Measurements from ENCODE around the gene BCKDHA. TPM values are rescaled to one million over a fixed set of nuclear protein-coding genes. Genes with fewer than 3 reads are reported as not detected.
"Not testable (repeated sequence)": the region's sequence is repeated elsewhere in the genome, so short reads cannot be mapped to it uniquely, and the experiment has no call there.

BCKDHA gene
- total and polyA plus RNA-seq, 5 donors, result 21.0 to 50.4 (median 33.4) TPM

DNA sequence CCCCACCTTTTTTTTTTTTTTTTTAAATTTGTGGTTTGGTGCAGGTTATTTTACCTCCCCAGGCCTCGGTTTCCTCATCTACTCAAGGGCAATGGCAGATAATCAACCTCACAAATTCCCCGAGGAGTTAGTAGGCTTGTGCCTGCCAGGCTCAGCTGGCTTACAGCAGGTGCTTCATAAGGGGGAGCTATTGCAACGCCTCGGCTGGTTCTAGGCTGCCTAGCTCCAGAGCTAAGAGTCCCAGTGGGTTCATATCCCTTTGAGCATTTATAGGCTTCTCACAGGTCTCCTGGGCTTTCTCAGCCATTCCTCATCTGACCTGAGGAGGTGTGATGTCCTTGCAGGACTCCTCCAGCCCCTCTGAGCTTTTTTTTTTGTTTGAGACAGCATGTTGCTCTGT is 10.6 kb downstream of the BCKDHA start:
- peak overlapping the region; percentile 45 for H3K27ac ChIP-seq (ENCODE audit: low read length)
- ATAC-seq, result no peak
- H3K4me1 ChIP-seq (ENCODE audit: control insufficient read depth, insufficient read depth, low read length), result peaks cover 26% of the 10 kb centered on the region
- WGBS, result 73% methylated on average over 4 of the region's 4 CpGs
- intact Hi-C loops (cut with DNase I), result no loop called here
- no peaks in the 10 kb centered on the region for H3K9me3 ChIP-seq (ENCODE audit: control insufficient read depth, low read length)
- DNase-seq, result no peak
- H3K4me3 ChIP-seq (ENCODE audit: low read length), result no peak overlapping the region
- no peaks in the 10 kb centered on the region for H3K27me3 ChIP-seq (ENCODE audit: control insufficient read depth, insufficient read depth)

DNA sequence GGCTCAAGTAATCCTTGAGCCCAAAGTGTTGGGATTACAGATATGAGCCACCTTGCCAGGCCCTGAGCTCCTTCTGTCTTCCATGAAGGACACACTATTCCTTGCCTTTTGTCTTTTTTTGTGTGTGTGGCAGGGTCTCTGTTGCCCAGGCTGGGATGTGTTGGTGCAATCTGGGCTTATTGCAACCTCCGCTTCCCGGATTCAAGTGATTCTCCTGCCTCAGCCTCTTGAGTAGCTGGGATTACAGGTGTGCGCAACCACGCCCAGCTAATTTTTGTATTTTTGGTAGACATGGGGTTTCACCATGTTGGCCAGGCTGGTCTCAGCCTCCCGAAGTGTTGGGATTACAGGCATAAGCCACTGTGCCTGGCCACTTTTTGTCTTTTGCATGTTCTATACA is 11.2 kb downstream of the BCKDHA start:
- peak overlapping the region; percentile 28 for H3K27ac ChIP-seq (ENCODE audit: low read length)
- intact Hi-C loops (cut with DNase I), result not testable (repeated sequence)
- 95% methylated on average over 5 of the region's 5 CpGs for whole genome bisulfite sequencing

DNA sequence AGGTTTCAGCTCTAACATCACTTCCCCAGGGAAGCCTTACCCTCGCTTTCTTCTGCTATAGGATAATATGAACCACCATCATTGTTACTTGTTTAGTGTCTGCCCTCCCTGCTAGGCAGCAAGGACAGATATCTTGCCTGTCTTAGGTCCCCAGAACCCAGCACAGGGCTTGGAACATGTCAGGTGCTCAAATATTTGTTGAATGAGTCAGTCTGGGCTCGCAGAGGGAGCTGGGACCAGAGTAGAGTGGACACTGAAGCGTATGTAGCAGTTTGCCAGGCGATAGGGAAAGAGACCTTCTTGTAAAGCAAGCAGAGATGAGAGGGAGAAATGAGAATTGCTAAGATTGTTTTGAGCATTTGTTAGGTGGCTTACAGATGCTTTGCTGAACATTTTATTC is 11.7 kb downstream of the BCKDHA start:
- peak; percentile 31 to 60 for ATAC-seq
- H3K27ac ChIP-seq (ENCODE audit: low read length), result peak overlapping the region; percentile 28
- no peaks in the 10 kb centered on the region for H3K27me3 ChIP-seq (ENCODE audit: control insufficient read depth, insufficient read depth)
- intact Hi-C loops (cut with DNase I), result no loop called here
- H3K4me1 ChIP-seq (ENCODE audit: control insufficient read depth, insufficient read depth, low read length), result peaks cover 26% of the 10 kb centered on the region
- H3K9me3 ChIP-seq (ENCODE audit: control insufficient read depth, low read length), result no peaks in the 10 kb centered on the region
- WGBS, result 57% methylated on average over 4 of the region's 4 CpGs
- no peak overlapping the region for H3K4me3 ChIP-seq (ENCODE audit: low read length)
- DNase-seq, result no peak

More for the DNA sequence above, 11.2 kb downstream of the BCKDHA start:
- not testable (repeated sequence) for H3K27me3 ChIP-seq (ENCODE audit: control insufficient read depth, insufficient read depth); ATAC-seq; DNase-seq; H3K4me3 ChIP-seq (ENCODE audit: low read length); H3K9me3 ChIP-seq (ENCODE audit: control insufficient read depth, low read length)
- H3K4me1 ChIP-seq (ENCODE audit: control insufficient read depth, insufficient read depth, low read length), result peaks cover 26% of the 10 kb centered on the region

DNA sequence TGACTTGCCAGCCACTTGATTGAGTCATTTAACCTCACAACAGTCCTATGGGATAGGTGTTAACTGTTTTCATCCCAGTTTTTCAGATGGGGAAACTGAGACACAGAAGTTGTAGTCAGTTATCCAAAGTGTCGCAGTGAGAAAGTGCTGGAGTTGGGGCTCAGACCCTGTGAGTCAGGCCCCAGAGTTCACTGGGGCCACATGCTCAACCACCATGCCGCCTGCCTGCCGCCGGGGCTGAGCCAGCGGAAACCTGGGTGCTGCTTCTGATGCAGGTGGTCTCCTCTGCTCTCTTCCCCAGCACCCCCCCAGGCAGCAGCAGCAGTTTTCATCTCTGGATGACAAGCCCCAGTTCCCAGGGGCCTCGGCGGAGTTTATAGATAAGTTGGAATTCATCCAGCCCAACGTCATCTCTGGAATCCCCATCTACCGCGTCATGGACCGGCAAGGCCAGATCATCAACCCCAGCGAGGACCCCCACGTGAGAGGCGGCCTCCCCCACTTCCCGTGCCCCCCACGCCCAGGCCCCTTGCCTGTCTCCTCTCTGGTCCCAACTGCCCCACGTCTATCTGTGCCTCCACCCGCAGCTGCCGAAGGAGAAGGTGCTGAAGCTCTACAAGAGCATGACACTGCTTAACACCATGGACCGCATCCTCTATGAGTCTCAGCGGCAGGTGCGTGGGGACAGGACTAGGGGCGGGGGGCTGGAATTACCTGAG is 12.9 kb downstream of the BCKDHA start:
- Histone ChIP-seq H3K27ac (ENCODE audit: low read length) (no peak overlapping the region), H3K4me3 (ENCODE audit: low read length) (no peak overlapping the region), H3K4me1 (ENCODE audit: control insufficient read depth, insufficient read depth, low read length) (peaks cover 26% of the 10 kb centered on the region), H3K9me3 (ENCODE audit: control insufficient read depth, low read length) (no peaks in the 10 kb centered on the region), H3K27me3 (ENCODE audit: control insufficient read depth, insufficient read depth) (no peaks in the 10 kb centered on the region)
- intact Hi-C loops (cut with DNase I), result no loop called here
- ATAC-seq, result no peak
- WGBS, result 73% methylated on average over 23 of the region's 23 CpGs
- DNase-seq, result peak in 1 of 3 donors; percentile 62

DNA sequence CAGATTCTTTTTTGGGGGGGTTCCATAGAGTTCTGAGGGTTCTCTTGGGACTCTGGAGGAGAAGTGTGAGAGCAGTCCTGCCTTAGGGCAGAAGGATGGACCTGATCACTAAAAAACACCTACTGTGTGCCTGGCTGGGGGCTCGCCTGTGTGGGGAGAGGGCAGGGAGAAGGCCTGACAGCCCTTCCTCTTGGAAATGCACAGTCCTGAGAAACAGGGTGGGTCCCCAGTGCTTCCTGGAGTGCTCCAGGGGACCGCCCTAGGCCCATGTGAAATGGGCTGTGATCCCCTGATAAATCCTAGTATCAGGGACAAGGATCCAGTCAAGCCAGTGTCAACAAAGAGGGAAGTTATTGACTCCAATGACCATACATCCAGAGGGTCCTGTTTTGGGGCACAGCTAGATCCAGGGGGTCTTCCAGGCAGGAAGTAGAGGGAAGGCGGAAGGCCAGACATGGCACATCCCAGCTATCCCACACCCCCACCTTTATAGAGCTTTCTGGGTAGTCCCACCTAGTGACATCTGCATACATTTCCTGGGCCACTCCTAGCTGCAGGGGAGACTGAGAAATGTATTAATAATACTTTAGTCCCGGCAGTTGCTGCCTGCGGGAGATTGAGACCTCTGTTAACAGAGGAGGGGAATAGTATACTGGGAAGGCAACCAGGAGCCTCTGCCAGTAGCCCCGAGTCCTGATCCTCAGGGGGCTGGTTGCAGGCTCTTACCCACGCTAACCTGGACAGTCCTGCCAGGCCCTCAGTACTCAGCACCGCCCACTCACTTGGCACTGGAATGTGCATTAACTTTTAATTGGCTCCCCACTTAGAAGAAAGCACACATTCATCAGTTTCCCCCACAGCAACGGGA is 13.7 kb downstream of the BCKDHA start:
- no peak for DNase-seq
- H3K27me3 ChIP-seq (ENCODE audit: control insufficient read depth, insufficient read depth), result no peaks in the 10 kb centered on the region
- peak overlapping the region; percentile 71 for H3K27ac ChIP-seq (ENCODE audit: low read length)
- H3K4me3 ChIP-seq (ENCODE audit: low read length), result no peak overlapping the region
- 54% methylated on average over 9 of the region's 9 CpGs for WGBS
- H3K4me1 ChIP-seq (ENCODE audit: control insufficient read depth, insufficient read depth, low read length), result peaks cover 26% of the 10 kb centered on the region
- no peaks in the 10 kb centered on the region for H3K9me3 ChIP-seq (ENCODE audit: control insufficient read depth, low read length)
- intact Hi-C loops (cut with DNase I), result no loop called here
- peak; percentile 4 to 59 for ATAC-seq

DNA sequence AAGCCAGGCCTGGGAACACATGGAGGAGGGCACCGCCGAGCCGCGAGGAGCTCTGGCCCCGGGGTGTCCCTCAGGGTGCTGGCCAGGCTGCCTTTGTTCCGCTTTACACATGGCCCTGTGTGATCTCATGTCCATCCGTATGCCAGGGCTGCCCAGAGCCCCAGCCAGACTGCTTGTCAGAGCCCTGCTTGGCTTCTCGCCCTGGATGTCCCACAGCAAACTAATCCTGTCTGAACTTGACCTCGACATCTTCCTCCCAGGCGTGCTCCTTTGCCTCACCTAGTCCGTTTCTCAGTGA is 14.3 kb downstream of the BCKDHA start:
- WGBS, result 55% methylated on average over 11 of the region's 11 CpGs
- H3K27ac ChIP-seq (ENCODE audit: low read length), result peak overlapping the region; percentile 71
- H3K27me3 ChIP-seq (ENCODE audit: control insufficient read depth, insufficient read depth), result no peaks in the 10 kb centered on the region
- intact Hi-C loops (cut with DNase I), result no loop called here
- DNase-seq (peak; percentile 44 to 78 (median 77)), ATAC-seq (peak; percentile 44 to 55)
- peaks cover 26% of the 10 kb centered on the region for H3K4me1 ChIP-seq (ENCODE audit: control insufficient read depth, insufficient read depth, low read length)
- H3K4me3 ChIP-seq (ENCODE audit: low read length), result no peak overlapping the region
- H3K9me3 ChIP-seq (ENCODE audit: control insufficient read depth, low read length), result no peaks in the 10 kb centered on the region

DNA sequence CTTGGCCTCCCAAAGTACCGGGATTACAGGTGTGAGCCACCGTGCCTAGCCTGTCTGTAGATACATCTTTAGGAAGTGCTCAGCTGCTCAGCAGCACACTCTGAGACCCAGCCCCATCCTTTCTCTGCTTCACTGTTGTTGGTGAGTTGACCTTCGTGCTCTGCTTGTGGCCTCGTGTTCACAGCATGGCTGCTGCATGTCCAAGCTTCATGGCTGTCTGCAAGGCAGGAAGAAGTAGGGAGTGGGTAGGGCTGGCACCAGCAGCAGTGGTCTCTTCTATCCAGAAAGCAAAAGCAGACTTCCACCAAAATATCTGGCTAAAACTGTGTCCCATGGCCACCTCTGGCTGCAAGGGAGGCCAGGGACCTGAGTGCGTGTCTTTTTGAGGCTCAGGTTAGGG is 15.3 kb downstream of the BCKDHA start:
- H3K27ac ChIP-seq (ENCODE audit: low read length), result no peak overlapping the region

DNA sequence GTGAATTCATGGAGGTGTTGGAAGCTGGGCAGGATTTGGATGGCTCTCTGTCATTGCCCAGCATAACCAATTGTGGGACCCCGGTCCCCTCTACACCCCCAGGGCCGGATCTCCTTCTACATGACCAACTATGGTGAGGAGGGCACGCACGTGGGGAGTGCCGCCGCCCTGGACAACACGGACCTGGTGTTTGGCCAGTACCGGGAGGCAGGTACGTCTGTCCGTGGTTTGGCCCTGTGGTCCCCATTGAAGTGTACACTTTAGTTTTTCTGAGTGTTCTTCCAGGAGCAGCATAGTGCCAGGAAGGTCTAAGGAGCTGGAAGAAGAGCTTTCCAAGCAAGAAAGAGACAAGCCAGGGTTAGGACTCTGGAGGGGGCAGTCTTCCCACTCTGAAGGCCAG is 16.3 kb downstream of the BCKDHA start:
- no peak for ATAC-seq
- intact Hi-C loops (cut with DNase I), result no loop called here
- no peak overlapping the region for H3K27ac ChIP-seq (ENCODE audit: low read length)
- peaks cover 21% of the 10 kb centered on the region for H3K4me1 ChIP-seq (ENCODE audit: control insufficient read depth, insufficient read depth, low read length)
- peak in 1 of 3 donors; percentile 46 for DNase-seq
- no peaks in the 10 kb centered on the region for H3K9me3 ChIP-seq (ENCODE audit: control insufficient read depth, low read length)
- H3K27me3 ChIP-seq (ENCODE audit: control insufficient read depth, insufficient read depth), result no peaks in the 10 kb centered on the region
- no peak overlapping the region for H3K4me3 ChIP-seq (ENCODE audit: low read length)
- WGBS, result 92% methylated on average over 10 of the region's 10 CpGs

More for the DNA sequence above, 15.3 kb downstream of the BCKDHA start:
- intact Hi-C loops (cut with DNase I), result no loop called here
- H3K4me3 ChIP-seq (ENCODE audit: low read length), result no peak overlapping the region
- WGBS, result 94% methylated on average over 5 of the region's 5 CpGs
- H3K9me3 ChIP-seq (ENCODE audit: control insufficient read depth, low read length), result no peaks in the 10 kb centered on the region
- ATAC-seq (no peak), DNase-seq (no peak)
- H3K4me1 ChIP-seq (ENCODE audit: control insufficient read depth, insufficient read depth, low read length), result peaks cover 24% of the 10 kb centered on the region
- no peaks in the 10 kb centered on the region for H3K27me3 ChIP-seq (ENCODE audit: control insufficient read depth, insufficient read depth)

DNA sequence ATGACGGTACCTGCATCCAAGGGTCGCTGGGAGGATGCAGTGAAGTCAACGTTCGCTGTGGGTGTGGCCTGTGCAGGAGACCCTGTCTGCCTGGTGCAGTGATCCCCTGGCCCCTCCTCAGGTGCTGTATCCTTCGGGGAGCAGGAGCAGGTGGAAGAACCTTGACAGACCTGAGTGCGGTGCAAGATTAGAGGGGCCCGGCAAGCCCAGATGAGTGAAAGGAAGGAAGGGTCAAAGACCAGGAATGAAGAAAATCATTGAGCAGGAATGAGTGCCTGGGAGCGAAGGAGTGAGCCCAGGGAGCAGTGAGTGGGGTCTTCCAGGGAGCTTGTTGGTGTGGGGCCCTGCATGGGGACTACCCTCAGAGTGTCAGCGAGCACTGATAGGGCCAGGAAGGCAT is 16.8 kb downstream of the BCKDHA start:
- intact Hi-C loops (cut with DNase I), result no loop called here
- WGBS, result 86% methylated on average over 9 of the region's 9 CpGs

DNA sequence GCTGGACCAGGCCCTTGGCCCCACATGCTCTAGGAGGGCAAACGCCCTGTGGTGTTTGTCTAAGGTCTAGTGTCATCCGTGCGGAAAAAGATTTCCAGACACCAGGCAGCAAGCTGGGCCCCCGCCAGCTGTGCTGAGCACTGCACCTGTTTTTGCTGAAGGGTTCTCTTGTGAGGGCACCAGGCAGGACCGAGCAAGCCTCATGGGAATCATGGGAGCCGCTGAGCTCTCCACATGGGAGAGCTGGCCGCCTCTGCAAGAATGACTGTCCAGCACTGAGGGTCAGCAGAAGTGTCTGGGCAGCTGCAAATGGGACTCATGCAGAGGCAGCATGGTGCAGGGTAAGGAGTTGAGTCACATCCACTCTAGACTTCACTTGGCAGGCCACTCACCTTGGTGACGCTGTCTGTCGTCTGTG is 17.5 kb downstream of the BCKDHA start:
- H3K9me3 ChIP-seq (ENCODE audit: control insufficient read depth, low read length), result no peaks in the 10 kb centered on the region
- ATAC-seq, result no peak
- WGBS, result 85% methylated on average over 9 of the region's 9 CpGs

More for the DNA sequence above, 16.8 kb downstream of the BCKDHA start:
- Histone ChIP-seq H3K4me3 (ENCODE audit: low read length) (no peak overlapping the region), H3K4me1 (ENCODE audit: control insufficient read depth, insufficient read depth, low read length) (peaks cover 19% of the 10 kb centered on the region), H3K27ac (ENCODE audit: low read length) (no peak overlapping the region), H3K27me3 (ENCODE audit: control insufficient read depth, insufficient read depth) (no peaks in the 10 kb centered on the region), H3K9me3 (ENCODE audit: control insufficient read depth, low read length) (no peaks in the 10 kb centered on the region)
- ATAC-seq, result no peak
- no peak for DNase-seq

DNA sequence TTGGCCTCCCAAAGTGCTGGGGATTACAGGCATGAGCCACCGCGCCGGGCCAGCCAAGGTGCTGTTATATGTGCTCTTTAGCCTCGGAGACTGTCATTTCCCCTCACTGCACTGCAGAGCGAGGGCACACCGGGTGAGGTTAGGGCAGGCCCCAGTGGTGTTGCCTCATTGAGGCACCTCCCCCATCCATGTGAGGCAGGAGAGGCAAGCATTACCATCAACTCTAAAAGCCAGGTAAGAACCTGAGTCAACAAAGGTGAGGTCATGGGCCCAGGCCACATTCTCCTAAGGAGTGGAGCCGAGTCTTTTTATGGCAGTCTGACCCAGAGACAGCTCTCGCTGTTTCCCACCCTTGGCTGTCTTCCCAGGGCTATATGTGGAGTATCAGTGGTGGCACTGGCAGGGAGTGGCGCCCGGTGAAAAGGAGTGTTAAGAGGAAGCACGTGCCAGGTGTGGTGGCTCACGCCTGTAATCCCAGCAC is 18.6 kb downstream of the BCKDHA start:
- Histone ChIP-seq H3K4me1 (ENCODE audit: control insufficient read depth, insufficient read depth, low read length) (peaks cover 6% of the 10 kb centered on the region), H3K27me3 (ENCODE audit: control insufficient read depth, insufficient read depth) (no peaks in the 10 kb centered on the region), H3K9me3 (ENCODE audit: control insufficient read depth, low read length) (no peaks in the 10 kb centered on the region), H3K27ac (ENCODE audit: low read length) (no peak overlapping the region), H3K4me3 (ENCODE audit: low read length) (no peak overlapping the region)
- ATAC-seq (peak in 1 of 2 donors; percentile 18), DNase-seq (no peak)
- intact Hi-C loops (cut with DNase I), result no loop called here
- 84% methylated on average over 12 of the region's 12 CpGs for WGBS

More for the DNA sequence above, 17.5 kb downstream of the BCKDHA start:
- Histone ChIP-seq H3K4me1 (ENCODE audit: control insufficient read depth, insufficient read depth, low read length) (peaks cover 15% of the 10 kb centered on the region), H3K27ac (ENCODE audit: low read length) (no peak overlapping the region), H3K4me3 (ENCODE audit: low read length) (no peak overlapping the region), H3K27me3 (ENCODE audit: control insufficient read depth, insufficient read depth) (no peaks in the 10 kb centered on the region)
- intact Hi-C loops (cut with DNase I), result no loop called here
- DNase-seq, result no peak

Data from right cardiac atrium (tissue), 5 donors.